HCT116 (cell line): ENCODE results near the gene STAP2. TPM values are rescaled to one million over a fixed set of nuclear protein-coding genes. Genes with fewer than 3 reads are reported as not detected.

Experiments
- ATAC-seq: fragments of 200-7000 bp; cut with Tn5 transposase; 2 replicates; pipeline ENCODE4 v1.9.1; 2020; ENCODE audit warnings: mild to moderate bottlenecking, moderate library complexity
- BruUV-seq: library from RNA; stranded (reverse); fragments of 400-500 nt; replicated peaks from 2 replicates; lab custom pipeline; 2021; lab: Mats Ljungman, UMichigan
- CTCF ChIA-PET: fragments of 300-600 bp; sonication (Branson Sonifier 250); formaldehyde crosslinking; loops from one replicate; lab custom pipeline; 2021; ENCODE audit warnings: antibody characterized with exemption; lab: Charles Lee
- POLR2A ChIA-PET: fragments of 300-600, 350-600 bp; sonication (Branson Sonifier 250); formaldehyde crosslinking; loops from one replicate; lab custom pipeline; 2021; ENCODE audit warnings: antibody characterized with exemption; lab: Charles Lee
- RAD21 ChIA-PET, 2 experiments: fragments of 300-600 bp; sonication (Branson Sonifier 250); formaldehyde crosslinking; loops; one replicate each; lab custom pipeline; 2023; ENCODE audit warnings: low total read pairs in 2 of 2; ENCODE audit not compliant: uncharacterized antibody in 2 of 2, unreplicated experiment in 2 of 2, low non-redundant PET in 1 of 2; lab: Charles Lee
- DNase-seq: peaks from one replicate; pipeline ENCODE4 v3.0.0-alpha.2; 2010; ENCODE audit warnings: low read depth, low spot score
- H2AFZ ChIP-seq: fragments of 200-600 bp; shearing (Covaris generic), sonication (generic); 2 replicates; pipeline ENCODE4 v1.6.1; 2017; ENCODE audit warnings: low read depth, mixed run types, mixed read lengths, antibody characterized with exemption, low read length; ENCODE audit not compliant: poor library complexity, severe bottlenecking
- H3K27ac ChIP-seq: 2 replicates; pipeline ENCODE4 v1.5.1; 2012; ENCODE audit warnings: low read depth, low read length
- H3K27me3 ChIP-seq: fragments of 200-600 bp; sonication (generic); 2 replicates; pipeline ENCODE4 v1.6.1; 2016; ENCODE audit warnings: mixed run types, low read length, mixed read lengths; ENCODE audit not compliant: insufficient read depth
- H3K36me3 ChIP-seq, 2 experiments: fragments of 200-500 bp in 1 of 2; fragments of 200-600 bp in 1 of 2; sonication (Bioruptor generic) in 1 of 2; sonication (generic) in 1 of 2; 2 replicates each; pipeline versions ENCODE4 v1.5.1 to v1.6.1; 2014 to 2016; ENCODE audit warnings: low read length in 2 of 2, inconsistent platforms in 1 of 2, mixed read lengths in 1 of 2, mixed run types in 1 of 2; ENCODE audit not compliant: insufficient read depth in 2 of 2, control insufficient read depth in 1 of 2
- H3K4me1 ChIP-seq, 2 experiments: fragments of 200-600 bp in 1 of 2; sonication (generic) in 1 of 2; 2 replicates each; pipeline versions ENCODE4 v1.5.1 to v1.6.1; 2012 to 2017; ENCODE audit warnings: low read length in 2 of 2, inconsistent platforms in 1 of 2, mild to moderate bottlenecking in 1 of 2, mixed read lengths in 1 of 2, mixed run types in 1 of 2, moderate library complexity in 1 of 2; ENCODE audit not compliant: insufficient read depth in 2 of 2, control insufficient read depth in 1 of 2
- H3K4me2 ChIP-seq: fragments of 200-600 bp; sonication (generic); 2 replicates; pipeline ENCODE4 v1.6.1; 2017; ENCODE audit warnings: mixed run types, low read length, mixed read lengths
- H3K4me3 ChIP-seq, 2 experiments: fragments of 200-600 bp in 1 of 2; sonication (generic) in 1 of 2; replicated peaks in 1 of 2; 2 replicates each; pipeline ENCODE4 v1.5.1; 2011 to 2016; ENCODE audit warnings: low read length in 2 of 2, control low read depth in 1 of 2, low read depth in 1 of 2, mild to moderate bottlenecking in 1 of 2, mixed read lengths in 1 of 2, mixed run types in 1 of 2
- H3K79me2 ChIP-seq: fragments of 200-600 bp; sonication (generic); 2 replicates; pipeline ENCODE4 v1.6.1; 2017; ENCODE audit warnings: mild to moderate bottlenecking, mixed run types, low read length, moderate library complexity, mixed read lengths; ENCODE audit not compliant: insufficient read depth
- H3K9ac ChIP-seq: fragments of 200-600 bp; sonication (generic); 2 replicates; pipeline ENCODE4 v1.6.1; 2016; ENCODE audit warnings: low read length, mixed read lengths
- H3K9me2 ChIP-seq: fragments of 200-600 bp; sonication (generic), shearing (Covaris generic); 2 replicates; pipeline ENCODE4 v1.6.1; 2017; ENCODE audit warnings: mixed run types, mild to moderate bottlenecking, moderate library complexity; ENCODE audit not compliant: insufficient read depth
- H3K9me3 ChIP-seq, 2 experiments: fragments of 200-500 bp in 1 of 2; fragments of 200-600 bp in 1 of 2; sonication (Bioruptor generic) in 1 of 2; sonication (generic) in 1 of 2; 2 replicates each; pipeline ENCODE4 v1.6.1; 2014 to 2017; ENCODE audit warnings: low read length in 2 of 2, mixed read lengths in 2 of 2, inconsistent platforms in 1 of 2, low read depth in 1 of 2, mild to moderate bottlenecking in 1 of 2, mixed run types in 1 of 2, moderate library complexity in 1 of 2; ENCODE audit not compliant: control insufficient read depth in 1 of 2, insufficient read depth in 1 of 2
- H4K20me1 ChIP-seq: fragments of 200-600 bp; sonication (generic), shearing (Covaris generic); 2 replicates; pipeline ENCODE4 v1.6.1; 2017; ENCODE audit warnings: mixed run types, mild to moderate bottlenecking, moderate library complexity; ENCODE audit not compliant: insufficient read depth
- CBX3 ChIP-seq: IDR thresholded peaks from 2 replicates; pipeline ENCODE4 v1.6.1; 2012; ENCODE audit warnings: low read depth
- CEBPB ChIP-seq: IDR thresholded peaks from 2 replicates; pipeline ENCODE4 v1.6.1; 2012; ENCODE audit warnings: low read depth
- EZH2phosphoT487 ChIP-seq: fragments of 200-600 bp; IDR thresholded peaks from 2 replicates; pipeline ENCODE4 v1.6.1; 2018; ENCODE audit warnings: antibody characterized with exemption, borderline replicate concordance
- FOSL1 ChIP-seq: IDR thresholded peaks from 2 replicates; pipeline ENCODE4 v1.6.1; 2012; ENCODE audit warnings: low read depth
- JUND ChIP-seq: IDR thresholded peaks from 2 replicates; pipeline ENCODE4 v1.6.1; 2012
- POLR2A ChIP-seq: IDR thresholded peaks from 2 replicates; pipeline ENCODE4 v1.7.0; 2011; ENCODE audit warnings: borderline replicate concordance; ENCODE audit not compliant: insufficient read depth, insufficient read length; ENCODE audit errors: extremely low read depth
- SIN3A ChIP-seq: IDR thresholded peaks from 2 replicates; pipeline ENCODE4 v1.6.1; 2012; ENCODE audit warnings: low read depth
- SP1 ChIP-seq: IDR thresholded peaks from 2 replicates; pipeline ENCODE4 v1.6.1; 2012; ENCODE audit warnings: low read depth
- TCF7L2 ChIP-seq: IDR thresholded peaks from 2 replicates; pipeline ENCODE4 v1.7.0; 2011; ENCODE audit warnings: borderline replicate concordance, inconsistent platforms; ENCODE audit not compliant: insufficient read depth, insufficient read length; ENCODE audit errors: extremely low read depth
- YY1 ChIP-seq: IDR thresholded peaks from 2 replicates; pipeline ENCODE4 v1.6.1; 2011; ENCODE audit warnings: low read length, low read depth, moderate library complexity, mild to moderate bottlenecking; ENCODE audit not compliant: insufficient replicate concordance; ENCODE audit errors: extremely low read depth
- ZFX ChIP-seq: fragments of 450-650 bp; IDR thresholded peaks from 2 replicates; pipeline ENCODE4 v1.6.1; 2017
- ZNF274 ChIP-seq: fragments of 200-500 bp; sonication (Bioruptor generic); IDR thresholded peaks from 2 replicates; pipeline ENCODE4 v1.6.1; 2014; ENCODE audit warnings: mild to moderate bottlenecking, low read depth, low read length, inconsistent platforms
- intact Hi-C: fragments of 100-400 bp; cut with micrococcal nuclease; formaldehyde crosslinking; loops from 2 replicates; pipeline ENCODE4 v1.10.0; 2022
- total RNA-seq: library from RNA; stranded (reverse); gene quantifications from one replicate; pipeline ENCODE4 v1.2.1, GENCODE V29; 2021; ENCODE audit not compliant: unreplicated experiment
- TF ChIP-seq, protein P1 (sequence below): IDR thresholded peaks from 2 replicates; pipeline ENCODE4 v1.6.1; 2011; ENCODE audit warnings: mild to moderate bottlenecking, low read length, moderate library complexity; ENCODE audit not compliant: insufficient replicate concordance; ENCODE audit errors: extremely low read depth
- TF ChIP-seq, protein P2 (sequence below): IDR thresholded peaks from 2 replicates; pipeline ENCODE4 v1.6.1; 2012; ENCODE audit warnings: low read depth

Gene STAP2
- total RNA-seq, 1 experiment from 2014 or later, result 2.1 TPM

DNA sequence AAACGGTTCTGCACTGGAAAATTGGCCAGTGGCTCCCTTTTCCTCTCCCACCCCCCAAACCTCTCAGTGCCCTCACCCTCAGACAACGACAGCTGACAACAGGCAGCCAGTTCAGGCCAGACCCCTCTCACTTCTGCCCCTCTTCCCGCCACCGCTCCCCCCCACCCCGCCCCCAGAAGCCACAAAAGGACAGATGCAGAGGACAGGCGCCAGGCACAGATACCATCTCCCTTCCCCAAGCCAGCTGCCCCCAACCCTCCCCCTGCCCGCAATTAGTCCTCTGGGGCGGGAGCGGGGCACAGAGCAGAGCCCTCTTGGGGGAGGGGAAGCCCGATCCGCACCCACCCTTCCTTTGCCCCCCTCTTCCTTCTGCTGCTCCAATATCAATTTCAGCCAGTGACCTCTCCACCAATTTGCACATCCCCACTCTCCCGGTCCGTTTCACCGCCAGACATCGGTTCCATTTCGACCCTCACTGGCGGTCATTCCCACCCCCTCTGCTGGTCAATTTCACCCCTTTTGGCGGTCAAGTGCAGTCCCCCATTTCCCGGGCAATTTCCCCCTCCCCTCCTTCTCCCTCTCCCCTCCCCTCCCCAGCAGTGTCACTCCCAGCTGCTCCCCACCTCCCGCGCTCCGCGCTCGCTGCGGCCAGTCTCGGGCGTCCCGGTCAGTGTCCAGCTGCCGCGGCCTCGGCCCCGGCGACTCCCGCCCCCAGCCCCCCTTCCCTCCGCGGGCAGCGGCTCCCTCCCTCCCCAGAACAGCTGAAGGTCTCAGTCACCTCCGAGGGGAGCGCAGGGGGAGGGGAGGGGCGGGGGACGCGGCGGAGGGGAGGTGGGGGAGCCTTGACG is 60.0 kb downstream of the STAP2 start, which contains the start of gene SHD:
TSS of gene SHD (plus strand) at position 848 of the 848 bp plus-strand sequence. CDS start 798 bp downstream, outside the sequence.
- H4K20me1 ChIP-seq, result no peaks in the 10 kb centered on the region
- H3K9ac ChIP-seq, result no peak within 1 kb of the TSS
- POLR2A ChIA-PET, result no interaction called here
- H3K9me3 ChIP-seq, result no peaks in the 10 kb centered on the region
- DNase-seq (no peak), ATAC-seq (no peak)
- peaks cover 0 to 10% of the 10 kb centered on the region in 2 experiments; a peak in 2 of 4 replicates for H3K4me1 ChIP-seq
- no peak within 1 kb of the TSS for H2AFZ ChIP-seq
- H3K36me3 ChIP-seq, result no peaks in the 10 kb centered on the region
- H3K9me2 ChIP-seq, result no peaks in the 10 kb centered on the region
- RAD21 ChIA-PET, result no interaction called here
- CTCF ChIA-PET, result interaction anchor here (1.5 kb wide), 1 partner anchor 11 kb away, joined by 10 read pairs; no protein-coding TSS in a partner anchor
- no peak for TF ChIP-seq JUND
- H3K79me2 ChIP-seq, result no peaks in the 10 kb centered on the region
- H3K27me3 ChIP-seq, result no peaks in the 10 kb centered on the region
- no peak within 1 kb of the TSS for H3K4me2 ChIP-seq
- intact Hi-C loops, result no loop called here
- no peak within 1 kb of the TSS for H3K4me3 ChIP-seq
- H3K27ac ChIP-seq, result no peak within 1 kb of the TSS
- BruUV-seq, result no TSS peak

DNA sequence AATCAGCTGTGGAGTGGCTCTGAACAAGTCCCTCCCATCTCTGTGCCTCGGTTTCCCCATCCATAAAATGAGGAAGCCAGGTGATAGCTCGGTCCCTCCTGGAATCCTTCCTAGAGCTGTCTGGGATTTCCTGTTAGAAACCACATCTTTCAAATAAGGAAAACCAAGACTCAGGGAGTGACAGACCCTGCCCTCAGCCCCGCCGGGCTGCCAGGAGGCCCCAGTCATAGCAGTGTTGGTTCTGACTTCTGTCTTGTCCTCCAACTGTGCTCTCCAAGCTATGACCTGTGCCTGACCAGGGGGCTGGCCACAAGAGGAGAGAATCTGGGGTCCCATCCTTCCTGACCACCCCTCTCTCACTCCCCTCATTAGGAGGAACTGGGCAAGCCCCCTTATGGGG is 60.6 kb downstream of the STAP2 start:
- Histone ChIP-seq H4K20me1 (no peaks in the 10 kb centered on the region), H3K4me2 (no peak overlapping the region), H3K79me2 (no peaks in the 10 kb centered on the region), H3K27ac (no peak overlapping the region), H3K9me2 (no peaks in the 10 kb centered on the region), H2AFZ (no peak overlapping the region), H3K9ac (no peak overlapping the region), H3K27me3 (no peaks in the 10 kb centered on the region), H3K36me3 (no peaks in the 10 kb centered on the region), H3K4me3 (no peak overlapping the region), H3K4me1 (peaks cover 0 to 10% of the 10 kb centered on the region in 2 experiments; a peak in 2 of 4 replicates), H3K9me3 (no peaks in the 10 kb centered on the region)
- ATAC-seq (no peak), DNase-seq (no peak)
- ChIA-PET RAD21 (no interaction called here), POLR2A (no interaction called here), CTCF (interaction anchor here (1.5 kb wide), 1 partner anchor 11 kb away, joined by 10 read pairs; no protein-coding TSS in a partner anchor)
- BruUV-seq, result no TSS peak
- intact Hi-C loops, result no loop called here
- TF ChIP-seq, protein P1, sequence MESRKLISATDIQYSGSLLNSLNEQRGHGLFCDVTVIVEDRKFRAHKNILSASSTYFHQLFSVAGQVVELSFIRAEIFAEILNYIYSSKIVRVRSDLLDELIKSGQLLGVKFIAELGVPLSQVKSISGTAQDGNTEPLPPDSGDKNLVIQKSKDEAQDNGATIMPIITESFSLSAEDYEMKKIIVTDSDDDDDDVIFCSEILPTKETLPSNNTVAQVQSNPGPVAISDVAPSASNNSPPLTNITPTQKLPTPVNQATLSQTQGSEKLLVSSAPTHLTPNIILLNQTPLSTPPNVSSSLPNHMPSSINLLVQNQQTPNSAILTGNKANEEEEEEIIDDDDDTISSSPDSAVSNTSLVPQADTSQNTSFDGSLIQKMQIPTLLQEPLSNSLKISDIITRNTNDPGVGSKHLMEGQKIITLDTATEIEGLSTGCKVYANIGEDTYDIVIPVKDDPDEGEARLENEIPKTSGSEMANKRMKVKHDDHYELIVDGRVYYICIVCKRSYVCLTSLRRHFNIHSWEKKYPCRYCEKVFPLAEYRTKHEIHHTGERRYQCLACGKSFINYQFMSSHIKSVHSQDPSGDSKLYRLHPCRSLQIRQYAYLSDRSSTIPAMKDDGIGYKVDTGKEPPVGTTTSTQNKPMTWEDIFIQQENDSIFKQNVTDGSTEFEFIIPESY, result no peak
- no peak for TF ChIP-seq SIN3A
- no peak for TF ChIP-seq ZFX
- no peak for TF ChIP-seq SP1
- no peak for TF ChIP-seq FOSL1
- TF ChIP-seq ZNF274, result no peak
- TF ChIP-seq TCF7L2, result no peak
- TF ChIP-seq, protein P2, sequence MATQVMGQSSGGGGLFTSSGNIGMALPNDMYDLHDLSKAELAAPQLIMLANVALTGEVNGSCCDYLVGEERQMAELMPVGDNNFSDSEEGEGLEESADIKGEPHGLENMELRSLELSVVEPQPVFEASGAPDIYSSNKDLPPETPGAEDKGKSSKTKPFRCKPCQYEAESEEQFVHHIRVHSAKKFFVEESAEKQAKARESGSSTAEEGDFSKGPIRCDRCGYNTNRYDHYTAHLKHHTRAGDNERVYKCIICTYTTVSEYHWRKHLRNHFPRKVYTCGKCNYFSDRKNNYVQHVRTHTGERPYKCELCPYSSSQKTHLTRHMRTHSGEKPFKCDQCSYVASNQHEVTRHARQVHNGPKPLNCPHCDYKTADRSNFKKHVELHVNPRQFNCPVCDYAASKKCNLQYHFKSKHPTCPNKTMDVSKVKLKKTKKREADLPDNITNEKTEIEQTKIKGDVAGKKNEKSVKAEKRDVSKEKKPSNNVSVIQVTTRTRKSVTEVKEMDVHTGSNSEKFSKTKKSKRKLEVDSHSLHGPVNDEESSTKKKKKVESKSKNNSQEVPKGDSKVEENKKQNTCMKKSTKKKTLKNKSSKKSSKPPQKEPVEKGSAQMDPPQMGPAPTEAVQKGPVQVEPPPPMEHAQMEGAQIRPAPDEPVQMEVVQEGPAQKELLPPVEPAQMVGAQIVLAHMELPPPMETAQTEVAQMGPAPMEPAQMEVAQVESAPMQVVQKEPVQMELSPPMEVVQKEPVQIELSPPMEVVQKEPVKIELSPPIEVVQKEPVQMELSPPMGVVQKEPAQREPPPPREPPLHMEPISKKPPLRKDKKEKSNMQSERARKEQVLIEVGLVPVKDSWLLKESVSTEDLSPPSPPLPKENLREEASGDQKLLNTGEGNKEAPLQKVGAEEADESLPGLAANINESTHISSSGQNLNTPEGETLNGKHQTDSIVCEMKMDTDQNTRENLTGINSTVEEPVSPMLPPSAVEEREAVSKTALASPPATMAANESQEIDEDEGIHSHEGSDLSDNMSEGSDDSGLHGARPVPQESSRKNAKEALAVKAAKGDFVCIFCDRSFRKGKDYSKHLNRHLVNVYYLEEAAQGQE, result no peak
- TF ChIP-seq JUND, result no peak
- no peak for TF ChIP-seq CEBPB
- no peak for TF ChIP-seq POLR2A
- no peak for TF ChIP-seq EZH2phosphoT487
- TF ChIP-seq CBX3, result no peak
- no peak for TF ChIP-seq YY1
